Right renal cortex interstitium (tissue), 3 donors: ENCODE data around the gene ZDHHC21. TPM values are rescaled to one million over a fixed set of nuclear protein-coding genes. Genes with fewer than 3 reads are reported as not detected.
"Not testable (repeated sequence)": the region's sequence is repeated elsewhere in the genome, so short reads cannot be mapped to it uniquely, and the experiment has no call there.

Source experiments
- DNase-seq, 3 donors: peaks; one replicate each; pipeline ENCODE4 v3.0.0-alpha.2; 2013; ENCODE audit warnings: low read depth in 3 of 3, low spot score in 2 of 3
- polyA plus RNA-seq, 3 donors: library from polyadenylated mRNA; unstranded; fragments of 120-200 nt; gene quantifications; one replicate each; pipeline ENCODE4 v1.2.1, GENCODE V29; 2013; ENCODE audit not compliant: insufficient read length in 3 of 3

Gene ZDHHC21
- polyA plus RNA-seq, 3 donors: 15.4 to 18.8 (median 18.2) TPM

GRCh38 chr9:14687042-14687719, 6.1 kb downstream of the ZDHHC21 start:
- DNase-seq: no peak

DNA sequence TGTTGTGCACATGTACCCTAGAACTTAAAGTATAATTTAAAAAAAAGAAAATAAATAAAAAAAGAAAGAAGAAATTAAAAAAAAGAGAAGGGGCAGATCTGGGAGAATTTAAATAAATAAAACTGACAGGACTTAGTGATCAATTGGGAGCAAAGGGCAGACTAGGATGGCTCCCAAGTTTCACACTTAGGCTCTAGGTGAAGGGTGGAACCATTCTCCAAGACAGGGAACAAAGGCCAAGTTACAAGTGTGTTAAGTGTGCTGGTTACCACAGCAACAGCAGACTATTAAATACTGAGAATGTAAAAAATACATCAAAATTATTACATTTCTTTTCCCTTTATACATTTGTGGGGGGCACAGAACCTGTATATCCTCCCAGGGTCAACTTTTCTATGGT, 7.1 kb downstream of the ZDHHC21 start:
- no peak for DNase-seq

GRCh38 chr9:14682616-14683015, 10.6 kb downstream of the ZDHHC21 start:
- not testable (repeated sequence) for DNase-seq

GRCh38 chr9:14678776-14679175, 14.5 kb downstream of the ZDHHC21 start:
- DNase-seq: no peak

DNA sequence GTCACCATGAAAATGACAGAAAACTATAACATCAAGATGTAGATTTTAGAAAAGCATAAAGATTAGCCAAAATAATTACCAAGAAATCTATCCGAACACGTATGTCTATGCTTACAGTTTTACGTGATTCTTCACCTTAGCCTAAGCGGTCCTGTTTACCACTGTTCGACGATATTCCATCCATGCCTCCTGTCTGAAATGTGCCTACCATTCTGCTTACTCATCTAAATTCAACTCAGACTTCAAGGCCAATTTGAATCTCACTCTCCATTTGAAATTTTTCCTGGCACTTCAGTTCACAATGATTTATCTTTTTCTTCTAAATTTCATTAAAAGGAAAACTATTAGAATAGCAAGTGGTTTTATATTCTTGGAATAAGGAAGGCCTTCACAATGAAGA, 15.4 kb downstream of the ZDHHC21 start:
- no peak for DNase-seq

DNA sequence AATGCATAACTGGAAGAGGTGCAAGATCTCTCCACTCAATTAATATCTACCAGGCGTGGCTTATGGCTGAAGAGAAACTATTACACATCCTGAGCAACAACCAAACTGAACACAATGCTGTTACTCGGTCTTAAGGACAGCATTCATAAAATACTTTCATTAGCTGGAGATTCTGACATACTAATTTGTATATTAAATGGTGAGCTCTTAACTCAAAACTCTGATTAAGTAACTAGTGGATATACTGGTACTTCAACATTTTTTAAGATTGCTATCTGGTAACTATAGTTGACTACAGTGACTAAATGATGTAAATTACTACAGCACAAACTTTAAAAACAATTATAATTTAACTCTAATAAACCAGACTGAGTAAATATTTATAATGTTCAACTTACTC, 15.8 kb downstream of the ZDHHC21 start:
- DNase-seq: no peak

DNA sequence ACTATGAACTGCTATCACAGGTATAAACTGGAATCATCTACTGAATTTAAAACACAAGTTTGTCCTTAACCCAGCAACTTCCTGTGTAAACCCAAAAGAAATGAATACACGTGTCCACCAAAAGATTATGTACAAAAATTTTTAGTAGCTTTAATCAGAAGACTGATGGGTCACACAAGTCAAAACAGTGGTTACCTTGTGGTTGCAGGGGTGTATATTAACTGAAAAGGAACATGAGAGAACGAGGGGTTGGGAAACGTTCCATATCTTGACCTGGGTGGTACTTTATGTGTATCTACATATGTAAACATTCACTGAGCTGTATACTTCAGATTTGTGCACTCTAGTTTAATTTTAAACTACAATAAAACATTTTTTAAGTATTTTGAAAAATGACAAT, 18.6 kb downstream of the ZDHHC21 start:
- no peak for DNase-seq

GRCh38 chr9:14671377-14671776, 21.9 kb downstream of the ZDHHC21 start:
- DNase-seq: no peak

- DNase-seq: no peak
Measured at GRCh38 chr9:14670718-14671117, 22.5 kb downstream of the ZDHHC21 start.

DNA sequence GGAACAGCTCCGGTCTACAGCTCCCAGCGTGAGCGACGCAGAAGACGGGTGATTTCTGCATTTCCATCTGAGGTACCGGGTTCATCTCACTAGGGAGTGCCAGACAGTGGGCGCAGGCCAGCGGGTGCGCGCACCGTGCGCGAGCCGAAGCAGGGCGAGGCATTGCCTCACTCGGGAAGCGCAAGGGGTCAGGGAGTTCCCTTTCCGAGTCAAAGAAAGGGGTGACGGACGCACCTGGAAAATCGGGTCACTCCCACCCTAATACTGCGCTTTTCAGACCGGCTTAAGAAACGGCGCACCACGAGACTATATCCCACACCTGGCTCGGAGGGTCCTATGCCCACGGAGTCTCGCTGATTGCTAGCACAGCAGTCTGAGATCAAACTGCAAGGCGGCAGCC, 29.2 kb downstream of the ZDHHC21 start:
- DNase-seq: not testable (repeated sequence)

DNA sequence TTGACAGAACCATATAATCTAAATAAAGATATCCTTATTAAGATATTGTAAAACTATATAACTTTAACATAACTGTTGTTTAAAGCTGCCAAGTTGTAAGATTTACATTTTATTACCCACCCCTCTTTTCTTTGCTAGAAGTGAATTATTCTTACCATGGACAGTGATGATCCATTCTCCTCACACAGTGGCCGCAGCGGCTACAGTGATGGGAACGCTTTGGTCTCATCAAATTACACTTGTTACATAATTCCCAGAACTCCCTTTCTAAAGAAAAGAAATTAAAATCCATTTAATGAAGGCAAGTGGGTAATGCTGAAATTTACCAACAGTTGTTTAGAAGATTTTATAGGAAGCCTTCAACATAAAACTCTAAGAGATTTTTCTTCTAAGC, 31.2 kb downstream of the ZDHHC21 start:
- no peak for DNase-seq

DNA sequence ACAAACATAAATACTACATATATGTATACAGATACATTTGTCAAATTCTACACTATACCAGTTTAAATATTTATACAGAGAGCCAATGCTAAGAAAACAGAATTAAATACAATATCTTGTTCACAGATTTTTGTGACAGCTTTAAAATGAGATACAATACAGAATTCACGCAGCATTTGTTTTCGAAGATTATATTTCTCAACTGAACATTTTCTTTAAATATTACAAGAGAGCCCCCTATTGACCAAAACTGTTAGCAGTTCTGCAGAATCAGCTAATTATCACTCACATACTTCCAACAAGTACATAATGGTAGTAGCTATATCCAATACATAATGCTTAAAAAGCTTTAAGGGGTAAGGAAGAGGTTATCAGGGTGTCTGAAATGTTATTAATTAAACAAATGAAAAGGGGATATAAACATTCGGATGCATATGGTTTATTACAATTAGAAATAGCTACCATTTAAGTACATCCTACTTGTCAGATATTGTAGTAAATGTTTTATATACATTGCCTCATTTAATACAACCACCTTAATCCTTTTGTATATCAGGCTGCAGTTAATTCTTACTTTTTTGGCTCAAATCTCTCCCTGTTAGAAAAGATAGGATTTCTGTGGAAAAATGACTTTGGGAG, 31.7 kb downstream of the ZDHHC21 start:
- DNase-seq: no peak

GRCh38 chr9:14660721-14661120, 32.5 kb downstream of the ZDHHC21 start:
- no peak for DNase-seq

GRCh38 chr9:14654932-14655331, 38.3 kb downstream of the ZDHHC21 start:
- no peak for DNase-seq

DNA sequence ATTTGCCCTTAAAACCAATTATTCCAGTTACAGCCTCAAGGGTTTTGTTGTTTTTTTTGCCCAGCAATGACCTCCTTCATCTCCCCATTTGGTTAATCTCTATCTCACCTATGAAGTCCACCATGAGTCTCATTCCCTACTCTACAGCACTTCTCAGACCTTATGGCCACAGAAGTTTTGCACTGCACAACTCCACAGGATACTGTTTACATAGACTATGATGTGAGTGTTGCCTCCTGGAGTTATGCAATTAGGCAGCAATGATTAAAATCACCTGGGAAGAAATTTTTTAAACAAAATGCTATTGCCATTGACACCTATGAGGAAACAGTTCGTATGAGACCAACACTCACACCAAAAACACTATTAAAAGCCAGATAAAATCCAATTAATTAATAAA, 39.7 kb downstream of the ZDHHC21 start:
- DNase-seq: no peak

DNA sequence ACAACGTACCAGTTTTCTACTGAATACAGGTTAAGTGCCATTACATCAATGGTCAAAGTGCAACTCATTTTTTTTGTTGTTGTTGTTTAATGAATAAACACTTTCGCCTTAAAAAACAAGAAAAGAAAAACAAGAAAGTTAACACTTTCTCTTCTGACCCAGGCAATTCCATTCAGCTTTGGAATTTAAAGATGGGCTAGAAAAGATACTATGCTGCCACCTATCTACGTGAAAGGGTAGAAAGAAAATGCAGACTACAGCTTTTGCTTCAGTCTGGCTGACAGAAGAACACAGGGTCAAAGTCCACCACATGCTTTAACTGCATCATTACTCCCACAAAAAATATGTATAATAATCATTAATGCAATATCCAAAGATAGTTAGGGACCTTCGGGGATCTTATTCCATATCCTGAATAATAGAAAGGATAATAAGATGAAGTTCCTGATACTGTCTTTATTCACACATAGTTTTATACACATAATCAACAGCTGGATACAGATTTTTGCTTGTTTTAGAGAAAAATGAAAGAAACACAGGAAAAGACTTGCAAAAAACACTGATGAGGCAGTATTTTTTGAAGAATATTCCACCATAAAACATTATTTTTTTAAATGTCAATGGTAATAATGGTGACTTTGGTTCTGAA, 40.4 kb downstream of the ZDHHC21 start:
- peak in 1 of 3 donors; percentile 8 for DNase-seq

DNA sequence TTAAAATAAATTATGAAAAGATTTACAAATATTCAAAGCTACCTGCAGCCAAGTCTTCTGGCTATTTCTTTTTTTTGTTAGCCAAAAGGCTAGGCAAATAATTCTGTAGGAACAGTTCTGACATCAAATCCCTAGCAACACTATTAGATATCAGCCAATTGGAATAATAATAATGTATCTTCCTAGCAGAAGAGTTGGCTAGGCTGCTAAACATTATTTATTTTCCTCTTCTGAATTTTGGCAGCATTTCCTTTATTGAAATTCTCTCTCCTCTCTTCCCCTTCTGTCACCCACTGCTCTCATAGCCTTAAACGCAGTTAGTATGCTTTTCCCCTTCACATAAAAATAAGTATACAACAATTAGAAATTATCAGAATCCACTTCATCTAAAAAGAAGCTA, 42.6 kb downstream of the ZDHHC21 start:
- no peak for DNase-seq

GRCh38 chr9:14645648-14646047, 47.6 kb downstream of the ZDHHC21 start:
- DNase-seq: no peak

- no peak for DNase-seq
Measured at GRCh38 chr9:14640967-14641366, 52.3 kb downstream of the ZDHHC21 start.

- DNase-seq: no peak
Measured at GRCh38 chr9:14640294-14640693, 52.9 kb downstream of the ZDHHC21 start.

DNA sequence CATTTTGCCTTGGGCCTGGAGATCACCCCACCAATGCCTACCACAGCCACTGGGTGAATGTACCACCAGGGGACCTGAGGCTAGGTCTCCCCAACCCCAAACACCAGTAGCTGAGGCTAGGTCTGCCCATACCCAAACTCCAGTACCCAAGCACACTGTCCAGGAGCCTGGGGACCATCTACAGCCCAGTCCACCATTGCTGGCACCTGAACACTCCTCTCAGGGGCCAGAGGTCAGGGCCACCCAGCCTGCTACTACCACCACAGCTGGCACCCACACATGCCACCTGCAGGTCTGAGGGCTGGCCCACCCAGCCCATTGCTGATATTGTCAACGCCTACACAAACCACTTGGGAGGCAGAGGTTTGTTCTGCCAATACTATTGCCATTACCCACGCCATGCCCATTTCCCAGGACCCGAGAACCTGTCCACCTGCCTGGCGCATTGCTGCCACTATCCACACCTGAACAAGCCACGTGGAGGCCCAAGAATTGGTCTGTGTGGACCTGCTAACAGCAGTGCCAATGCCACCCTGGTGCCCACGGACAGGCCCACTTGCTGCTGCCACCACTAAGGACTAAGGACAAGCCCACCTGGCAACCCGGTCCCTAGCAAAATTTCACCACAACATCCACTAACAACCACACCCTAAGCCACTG, 59.2 kb downstream of the ZDHHC21 start:
- no peak for DNase-seq

DNA sequence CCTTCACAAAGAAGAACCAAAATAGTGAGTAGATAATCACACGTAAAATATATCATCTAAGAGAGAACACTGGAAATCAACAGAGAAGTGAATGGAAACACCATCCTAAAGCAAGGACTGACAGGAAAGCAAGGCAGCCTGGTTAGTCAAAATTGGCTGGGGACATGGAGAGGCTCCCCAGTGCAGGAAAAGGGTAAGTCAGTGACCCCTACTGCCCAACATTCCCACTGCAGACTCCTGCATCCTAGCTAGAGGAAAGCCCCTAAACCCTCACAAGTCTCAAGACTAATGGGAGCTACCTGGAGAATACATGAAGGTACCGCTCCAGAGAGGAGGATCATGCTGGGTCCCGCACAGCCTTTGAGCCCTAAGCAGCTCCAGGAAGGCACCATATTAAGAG, 60.1 kb downstream of the ZDHHC21 start:
- DNase-seq: no peak
